ENCODE measurements around the gene CAPN5.

CAPN5 gene

GRCh38 chr11:77121096-77121640 is 54.4 kb downstream of the CAPN5 start:
- H3K27ac ChIP-seq, result no peak overlapping the region

GRCh38 chr11:77121876-77122575 is 55.3 kb downstream of the CAPN5 start:
- H3K27ac ChIP-seq, result no peak overlapping the region
- TF ChIP-seq ZFX (IDR thresholded peaks at IDR 0.05) (no peak), CTCF (conservative IDR thresholded peaks at IDR 0.05) (no peak)

More at GRCh38 chr11:77121096-77121640, 54.4 kb downstream of the CAPN5 start:
- TF ChIP-seq ZFX (IDR thresholded peaks at IDR 0.05), result no peak
- no peak for TF ChIP-seq CTCF (conservative IDR thresholded peaks at IDR 0.05)

GRCh38 chr11:77122576-77123212 is 55.9 kb downstream of the CAPN5 start:
- H3K27ac ChIP-seq, result no peak overlapping the region
- no peak for TF ChIP-seq ZFX (IDR thresholded peaks at IDR 0.05)
- no peak for TF ChIP-seq CTCF (conservative IDR thresholded peaks at IDR 0.05)

- H3K27ac ChIP-seq, result no peak overlapping the region
- no peak for TF ChIP-seq CTCF (conservative IDR thresholded peaks at IDR 0.05)
- no peak for TF ChIP-seq ZFX (IDR thresholded peaks at IDR 0.05)
Measured at GRCh38 chr11:77123591-77123990, 56.8 kb downstream of the CAPN5 start.

GRCh38 chr11:77124041-77124440 is 57.3 kb downstream of the CAPN5 start:
- no peak for TF ChIP-seq ZFX (IDR thresholded peaks at IDR 0.05)
- no peak for TF ChIP-seq CTCF (conservative IDR thresholded peaks at IDR 0.05)
- no peak overlapping the region for H3K27ac ChIP-seq

- TF ChIP-seq CTCF (conservative IDR thresholded peaks at IDR 0.05), result no peak
- TF ChIP-seq ZFX (IDR thresholded peaks at IDR 0.05), result no peak
- no peak overlapping the region for H3K27ac ChIP-seq
Measured at GRCh38 chr11:77124488-77124887, 57.7 kb downstream of the CAPN5 start.

GRCh38 chr11:77125191-77125590 is 58.4 kb downstream of the CAPN5 start:
- no peak overlapping the region for H3K27ac ChIP-seq
- no peak for TF ChIP-seq CTCF (conservative IDR thresholded peaks at IDR 0.05)
- no peak for TF ChIP-seq ZFX (IDR thresholded peaks at IDR 0.05)
